Thoracic aorta (tissue), 2 donors: ENCODE measurements around the gene CBL. TPM values are rescaled to one million over a fixed set of nuclear protein-coding genes. Genes with fewer than 3 reads are reported as not detected.

ENCODE experiments used
- ATAC-seq: fragments of 150-250 bp; one replicate; pipeline ENCODE4 v1.8.0; 2017; ENCODE audit warnings: low read depth; ENCODE audit not compliant: insufficient number of reproducible peaks, low FRiP score
- DNase-seq: peaks from one replicate; pipeline ENCODE4 v3.0.0-alpha.2; 2020; ENCODE audit warnings: low spot score
- H3K27ac ChIP-seq, 2 donors: fragments of 200-600 bp; sonication (generic); 1 replicate in 1 of 2; 2 replicates in 1 of 2; pipeline ENCODE4 v1.5.1; 2016; ENCODE audit warnings: mild to moderate bottlenecking in 2 of 2, moderate library complexity in 2 of 2
- H3K27me3 ChIP-seq: fragments of 200-600 bp; sonication (generic); replicated peaks from 2 replicates; pipeline ENCODE4 v1.6.0; 2016; ENCODE audit warnings: mild to moderate bottlenecking; ENCODE audit not compliant: insufficient read depth
- H3K36me3 ChIP-seq: fragments of 200-600 bp; sonication (generic); one replicate; pipeline ENCODE4 v1.5.1; 2016
- H3K4me1 ChIP-seq, 2 donors: fragments of 200-600 bp; sonication (generic); 1 replicate in 1 of 2; 2 replicates in 1 of 2; pipeline versions ENCODE4 v1.5.1 to v1.6.0; 2016; ENCODE audit warnings: low read depth in 2 of 2, mild to moderate bottlenecking in 1 of 2; ENCODE audit not compliant: control insufficient read depth in 1 of 2
- H3K4me3 ChIP-seq: fragments of 200-600 bp; sonication (generic); 2 replicates; pipeline ENCODE4 v1.5.1; 2016; ENCODE audit warnings: mild to moderate bottlenecking
- H3K9me3 ChIP-seq: fragments of 200-600 bp; sonication (generic); 2 replicates; pipeline ENCODE4 v1.5.1; 2016
- CTCF ChIP-seq: fragments of 200-600 bp; sonication (generic); IDR thresholded peaks from one replicate; pipeline ENCODE4 v1.5.1; 2019; ENCODE audit warnings: antibody characterized with exemption
- total RNA-seq, 2 donors: library from RNA; depleted of rRNA; stranded (reverse); fragments of >200 nt; gene quantifications; one replicate each; pipeline versions ENCODE4 v1.1.0 to v1.2.3, GENCODE V29; 2016

Gene CBL
- total RNA-seq, 2 donors from 2014 or later = 21.0 to 23.2 TPM

GRCh38 chr11:119205080-119205479, 1.1 kb upstream of the CBL start:
- DNase-seq (no peak), ATAC-seq (no peak)

GRCh38 chr11:119206511-119207414, 624 bp downstream of the CBL start:
- no peaks in the 10 kb centered on the region for H3K9me3 ChIP-seq
- DNase-seq = peak; percentile 10
- ATAC-seq = no peak

More at GRCh38 chr11:119205080-119205479, 1.1 kb upstream of the CBL start:
- H3K4me1 ChIP-seq = peaks cover 13 to 17% of the 10 kb centered on the region in 2 donors
- no peak for TF ChIP-seq CTCF
- H3K27me3 ChIP-seq = no peaks in the 10 kb centered on the region
- H3K4me3 ChIP-seq = peak overlapping the region; percentile 100
- H3K36me3 ChIP-seq = no peaks in the 10 kb centered on the region
- H3K27ac ChIP-seq = peak overlapping the region; percentile 88 to 96
- H3K9me3 ChIP-seq = no peaks in the 10 kb centered on the region

GRCh38 chr11:119207415-119207960, 1.3 kb downstream of the CBL start:
- no peak for TF ChIP-seq CTCF
- no peak for ATAC-seq
- Histone ChIP-seq H3K4me3 (peak overlapping the region; percentile 100), H3K36me3 (no peaks in the 10 kb centered on the region), H3K27ac (peak overlapping the region in 1 of 2 donors; percentile 96), H3K27me3 (no peaks in the 10 kb centered on the region), H3K9me3 (no peaks in the 10 kb centered on the region), H3K4me1 (peaks cover 13 to 17% of the 10 kb centered on the region in 2 donors)
- DNase-seq = no peak

More at GRCh38 chr11:119206511-119207414, 624 bp downstream of the CBL start:
- Histone ChIP-seq H3K36me3 (no peaks in the 10 kb centered on the region), H3K4me1 (peaks cover 13 to 17% of the 10 kb centered on the region in 2 donors), H3K27ac (peak overlapping the region; percentile 88 to 96), H3K27me3 (no peaks in the 10 kb centered on the region), H3K4me3 (peak overlapping the region; percentile 100)
- TF ChIP-seq CTCF = no peak

- no peak overlapping the region for H3K27ac ChIP-seq
- peaks cover 13 to 17% of the 10 kb centered on the region in 2 donors for H3K4me1 ChIP-seq
- ATAC-seq (no peak), DNase-seq (no peak)
- H3K4me3 ChIP-seq = no peak overlapping the region
- no peaks in the 10 kb centered on the region for H3K27me3 ChIP-seq
- no peaks in the 10 kb centered on the region for H3K9me3 ChIP-seq
- no peak for TF ChIP-seq CTCF
- no peaks in the 10 kb centered on the region for H3K36me3 ChIP-seq
These were observed 3.0 kb downstream of the CBL start for GRCh38 chr11:119209186-119209585.

GRCh38 chr11:119210050-119210449, 3.9 kb downstream of the CBL start:
- Histone ChIP-seq H3K4me3 (no peak overlapping the region), H3K36me3 (no peaks in the 10 kb centered on the region), H3K27me3 (no peaks in the 10 kb centered on the region), H3K9me3 (no peaks in the 10 kb centered on the region), H3K4me1 (peaks cover 13 to 16% of the 10 kb centered on the region in 2 donors), H3K27ac (no peak overlapping the region)
- DNase-seq (no peak), ATAC-seq (no peak)
- no peak for TF ChIP-seq CTCF
